ENCODE data around the gene DKK2. TPM values are rescaled to one million over a fixed set of nuclear protein-coding genes. Genes with fewer than 3 reads are reported as not detected.

The DKK2 gene
- polyA plus RNA-seq, 2 of the 4 experiments (the other 2 are of a cell fraction), result not detected

GRCh38 chr4:107044170-107044569 lies 8.1 kb upstream of the DKK2 start:
- CTCF ChIA-PET, result interaction anchor here (0.9 kb wide), 1 partner anchor 11 kb away, joined by 3 read pairs; no protein-coding TSS in a partner anchor
- POLR2A ChIA-PET, result no interaction called here
- FAIRE-seq (no peak), DNase-seq (ENCODE audit: low read depth in 1 of 2, low spot score in 1 of 2) (no peak), ATAC-seq (no peak)
- Histone ChIP-seq H3K27ac (no peak overlapping the region), H3K9me3 (no peaks in the 10 kb centered on the region; the same call in 2 of the 3 replicates), H3K4me3 (no peak overlapping the region), H3K4me1 (no peaks in the 10 kb centered on the region), H3K4me2 (no peak overlapping the region)
- TF ChIP-seq HEYL (CRISPR knock-in tag; IDR thresholded peaks at IDR 0.05) (no peak), CEBPB (IDR thresholded peaks at IDR 0.05) (no peak), NFE2L2 (conservative IDR thresholded peaks at IDR 0.05; ENCODE audit: low read length) (no peak), ZSCAN20 (CRISPR knock-in tag; IDR thresholded peaks at IDR 0.05) (no peak), CBX8 (IDR thresholded peaks at IDR 0.05) (no peak), HOXA7 (CRISPR knock-in tag; IDR thresholded peaks at IDR 0.05) (no peak), EHF (CRISPR knock-in tag; IDR thresholded peaks at IDR 0.05) (no peak), REST (IDR thresholded peaks at IDR 0.05) (no peak), KDM5A (IDR thresholded peaks at IDR 0.05) (no peak), PHF8 (IDR thresholded peaks at IDR 0.05; ENCODE audit: borderline replicate concordance, low read depth) (no peak), MAX (IDR thresholded peaks at IDR 0.05) (no peak), SMC3 (IDR thresholded peaks at IDR 0.05) (no peak), ZNF302 (CRISPR knock-in tag; IDR thresholded peaks at IDR 0.05) (no peak), ESRRA (IDR thresholded peaks at IDR 0.05; ENCODE audit: borderline replicate concordance, low read length) (no peak), NPAS2 (CRISPR knock-in tag; IDR thresholded peaks at IDR 0.05; ENCODE audit: borderline replicate concordance) (no peak), ELK1 (IDR thresholded peaks at IDR 0.05; ENCODE audit: low read depth, low read length) (no peak), EHMT2 (IDR thresholded peaks at IDR 0.05; ENCODE audit: low read depth) (no peak), PBX3 (IDR thresholded peaks at IDR 0.05) (no peak), ZFP36 (IDR thresholded peaks at IDR 0.05; ENCODE audit: borderline replicate concordance, partially characterized antibody) (no peak), RNF2 (IDR thresholded peaks at IDR 0.05; ENCODE audit: borderline replicate concordance, low read depth) (no peak)
- WGBS (ENCODE audit: missing lambda C conversion rate), result 3% methylated on average over 1 of the region's 1 CpG

- no peak for DNase-seq (ENCODE audit: low read depth in 1 of 2, low spot score in 1 of 2)
- no peak overlapping the region for H3K4me3 ChIP-seq
- TF ChIP-seq CBX2 (IDR thresholded peaks at IDR 0.05; ENCODE audit: borderline replicate concordance, low read depth) (no peak), ATOH8 (CRISPR knock-in tag; IDR thresholded peaks at IDR 0.05; ENCODE audit: low read depth) (no peak), USF2 (IDR thresholded peaks at IDR 0.05) (no peak), CTCF (IDR thresholded peaks at IDR 0.05) (no peak), POLR2A (IDR thresholded peaks at IDR 0.05; ENCODE audit: low read length) (no peak), KDM5A (IDR thresholded peaks at IDR 0.05) (no peak), HOXB13 (CRISPR knock-in tag; IDR thresholded peaks at IDR 0.05; ENCODE audit: low read depth) (no peak), CHD2 (IDR thresholded peaks at IDR 0.05; ENCODE audit: low read length, partially characterized antibody) (no peak), BHLHE40 (IDR thresholded peaks at IDR 0.05; ENCODE audit: low read depth, low read length) (no peak)
- H3K4me1 ChIP-seq, result no peaks in the 10 kb centered on the region
- WGBS (ENCODE audit: missing lambda C conversion rate), result 43% methylated on average over 8 of the region's 19 CpGs
- ATAC-seq, result 0 out of 6 replicates have a peak, but pooled peaks of 1 of the 2 experiments have one; percentile 28
- H3K27ac ChIP-seq, result no peak overlapping the region
- ChIA-PET POLR2A (no interaction called here), CTCF (no interaction called here)
- no peaks in the 10 kb centered on the region for H3K9me3 ChIP-seq
- no peak overlapping the region for H3K4me2 ChIP-seq
- no peak for FAIRE-seq
Observed at GRCh38 chr4:107037199-107037584, 1.1 kb upstream of the DKK2 start.

Data from A549 (cell line).